ENCODE results near the gene TXNDC15.
"Not testable (repeated sequence)": the region's sequence is repeated elsewhere in the genome, so short reads cannot be mapped to it uniquely, and the experiment has no call there.

The TXNDC15 gene

DNA sequence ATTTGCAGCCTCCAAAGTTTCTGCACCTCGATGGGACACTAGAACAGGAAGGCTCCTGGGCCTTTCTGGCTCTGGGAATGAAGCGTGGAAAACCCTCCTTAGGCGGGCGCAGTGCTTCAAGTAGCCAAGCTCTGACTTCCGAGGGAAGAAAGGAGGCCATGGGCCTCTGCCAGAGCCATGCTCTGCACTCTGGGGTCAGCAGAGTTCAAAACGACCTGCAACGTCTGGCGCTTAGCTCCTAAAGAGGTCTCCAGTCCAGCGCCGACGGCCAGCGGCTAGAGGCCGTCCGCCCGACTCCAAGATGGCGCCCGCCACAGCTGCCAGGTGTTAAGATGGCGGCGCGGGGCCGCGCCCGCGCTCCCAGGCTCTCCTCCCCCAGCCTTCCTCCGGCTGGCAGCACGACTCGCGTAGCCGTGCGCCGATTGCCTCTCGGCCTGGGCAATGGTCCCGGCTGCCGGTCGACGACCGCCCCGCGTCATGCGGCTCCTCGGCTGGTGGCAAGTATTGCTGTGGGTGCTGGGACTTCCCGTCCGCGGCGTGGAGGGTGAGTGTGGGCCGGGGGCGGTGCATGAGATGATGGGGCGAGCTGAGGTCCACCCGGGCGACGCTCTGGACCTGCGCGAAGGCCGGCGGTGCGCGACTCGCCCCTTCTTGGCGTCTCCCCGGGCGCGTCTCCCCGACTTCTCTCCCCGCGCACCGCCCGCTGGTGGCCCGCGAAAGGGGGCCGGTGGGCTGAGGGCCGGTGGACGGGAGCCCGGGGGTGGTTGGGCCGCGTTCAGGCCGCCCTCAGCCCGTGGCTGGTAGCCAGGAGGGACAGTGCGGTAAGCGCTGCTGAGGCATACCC, at the start of gene TXNDC15:
TSS of gene TXNDC15 (plus strand) at position 385 of the 844 bp plus-strand sequence. CDS start at position 442, 57 bp downstream.
- peak; percentile 93 for DNase-seq

- no peak for DNase-seq
These were observed 49.5 kb upstream of the TXNDC15 start for GRCh38 chr5:134824681-134825080.

- no peak for DNase-seq
These were observed 49.0 kb upstream of the TXNDC15 start for GRCh38 chr5:134825212-134825611.

DNA sequence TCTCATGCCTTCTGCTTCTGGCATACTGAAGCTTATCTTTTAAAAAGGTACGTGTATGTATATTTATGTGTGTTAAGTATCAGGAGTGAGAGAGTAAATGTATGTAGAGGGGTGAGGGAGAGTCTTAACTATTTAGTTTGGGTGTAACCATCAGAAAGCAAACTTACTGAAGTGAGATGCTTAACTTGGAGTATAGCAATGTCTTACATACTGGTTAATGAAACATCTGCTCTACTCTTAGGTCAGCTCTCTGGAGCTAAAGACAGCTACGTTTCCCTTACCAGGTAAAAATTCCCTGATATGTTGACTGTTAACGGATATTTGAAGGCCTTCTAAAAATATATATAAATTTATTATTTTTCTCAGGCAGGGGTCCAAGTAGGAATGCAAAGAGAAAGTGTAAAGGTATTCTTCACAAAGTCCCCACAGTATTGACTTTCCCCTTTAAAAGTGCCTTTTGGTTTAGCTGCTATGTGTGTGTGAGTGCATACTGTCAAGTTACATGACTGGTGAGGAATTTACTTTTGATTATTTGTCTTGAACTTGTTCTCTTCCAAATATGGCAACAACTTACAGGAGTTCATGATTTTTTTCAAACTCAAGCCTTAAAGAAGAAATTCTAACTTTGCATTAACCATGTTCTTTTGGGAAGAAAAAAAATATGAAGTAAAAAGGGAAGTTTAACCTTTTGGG, 40.7 kb upstream of the TXNDC15 start:
- DNase-seq, result no peak

DNA sequence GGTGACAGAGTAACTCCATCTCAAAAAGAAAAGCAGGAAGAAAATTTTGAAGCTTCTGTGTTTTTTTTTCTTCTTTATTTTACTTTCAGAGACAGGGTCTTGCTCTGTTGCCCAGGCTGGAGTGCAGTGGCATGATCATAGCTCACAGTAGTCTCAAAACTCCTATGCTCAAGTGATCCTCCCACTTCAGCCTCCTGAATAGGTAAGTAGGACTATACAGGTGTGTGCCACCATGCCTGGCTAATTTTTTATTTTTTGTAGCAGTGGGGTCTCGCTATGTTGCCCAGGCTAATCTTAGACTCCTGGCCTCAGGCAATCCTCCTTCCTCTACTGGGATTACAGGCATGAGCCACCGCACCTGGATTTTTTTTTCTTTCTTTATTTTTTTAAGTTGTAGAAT, 38.5 kb upstream of the TXNDC15 start:
- DNase-seq, result no peak

GRCh38 chr5:134837530-134838181, 36.5 kb upstream of the TXNDC15 start:
- DNase-seq, result no peak

DNA sequence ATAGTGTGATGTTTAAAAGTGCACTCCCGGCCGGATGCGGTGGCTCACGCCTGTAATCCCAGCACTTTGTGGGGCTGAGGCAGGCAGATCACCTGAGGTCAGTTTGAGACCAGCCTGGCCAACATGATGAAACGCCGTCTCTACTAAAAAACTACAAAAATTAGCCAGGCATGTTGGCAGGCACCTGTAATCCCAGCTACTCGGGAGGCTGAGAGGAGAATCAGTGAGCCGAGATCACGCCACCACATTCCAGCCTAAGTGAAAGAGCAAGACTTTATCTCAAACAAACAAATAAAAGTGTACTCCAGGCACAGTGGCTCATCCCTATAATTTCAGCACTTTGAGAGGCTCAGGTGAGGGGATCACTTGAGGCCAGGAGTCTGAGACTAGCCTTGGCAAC, 35.8 kb upstream of the TXNDC15 start:
- not testable (repeated sequence) for DNase-seq

DNA sequence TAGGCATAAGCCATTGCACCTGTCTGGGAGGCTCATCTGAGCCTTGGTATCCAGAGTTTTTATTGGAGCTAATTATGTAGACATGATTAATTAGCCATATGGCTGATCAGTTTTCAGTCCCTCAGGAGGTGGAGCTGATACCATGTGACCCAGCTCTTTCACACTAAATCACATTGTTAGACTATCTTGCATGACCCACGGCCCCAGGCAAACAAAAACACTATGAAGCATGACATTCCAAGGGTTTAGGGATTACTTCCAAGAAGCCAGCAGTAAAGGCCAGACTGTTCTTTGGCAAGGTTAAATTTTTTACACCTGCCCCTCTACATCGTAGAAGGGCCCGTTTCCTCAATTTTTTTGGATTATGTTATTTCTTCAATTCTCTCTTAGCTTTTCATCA, 33.4 kb upstream of the TXNDC15 start:
- no peak for DNase-seq

DNA sequence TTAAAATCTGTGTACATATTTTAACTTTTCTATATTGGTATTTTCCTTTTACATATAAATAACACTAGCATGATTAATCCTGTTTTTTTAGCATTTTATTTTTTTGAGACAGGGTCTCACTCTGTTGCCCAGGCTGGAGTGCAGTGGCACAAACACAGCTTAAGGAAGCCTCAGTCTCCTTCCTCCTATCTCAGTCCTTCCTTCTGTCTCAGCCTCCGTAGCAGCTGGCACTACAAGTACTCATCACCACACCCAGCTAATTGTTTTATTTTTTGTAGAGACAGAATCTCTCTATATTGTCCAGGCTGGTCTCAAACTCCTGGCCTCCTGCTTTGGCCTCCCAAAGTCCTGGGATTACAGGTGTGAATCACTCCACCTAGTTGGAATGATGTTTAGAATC, 29.9 kb upstream of the TXNDC15 start:
- no peak for DNase-seq

GRCh38 chr5:134845335-134845851, 28.8 kb upstream of the TXNDC15 start:
- no peak for DNase-seq

- DNase-seq, result peak; percentile 98
These were observed 28.1 kb upstream of the TXNDC15 start, which contains the start of gene C5orf24 for GRCh38 chr5:134845852-134846640. Gene C5orf24 (plus strand): TSS chr5:134845968. CDS start chr5:134854901, 8,933 bp downstream.

DNA sequence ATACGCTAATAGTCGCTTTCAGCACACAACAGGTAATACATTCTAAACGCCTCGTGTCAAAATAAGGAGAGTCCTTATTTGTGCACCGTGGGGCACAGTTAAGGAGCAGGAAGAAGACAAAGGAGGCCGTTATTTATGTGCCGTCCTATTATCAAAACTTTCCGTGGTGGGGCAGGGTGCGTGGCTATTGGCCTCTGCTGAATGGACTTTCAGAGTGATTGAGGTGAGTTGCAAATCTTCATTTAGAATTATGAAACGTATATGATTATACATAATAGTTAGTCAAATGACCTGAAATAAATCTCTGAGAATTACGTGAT, 27.6 kb upstream of the TXNDC15 start:
- no peak for DNase-seq

- not testable (repeated sequence) for DNase-seq
These were observed 24.7 kb upstream of the TXNDC15 start for GRCh38 chr5:134849434-134849933.

GRCh38 chr5:134851307-134851923, 22.8 kb upstream of the TXNDC15 start:
- DNase-seq, result no peak

DNA sequence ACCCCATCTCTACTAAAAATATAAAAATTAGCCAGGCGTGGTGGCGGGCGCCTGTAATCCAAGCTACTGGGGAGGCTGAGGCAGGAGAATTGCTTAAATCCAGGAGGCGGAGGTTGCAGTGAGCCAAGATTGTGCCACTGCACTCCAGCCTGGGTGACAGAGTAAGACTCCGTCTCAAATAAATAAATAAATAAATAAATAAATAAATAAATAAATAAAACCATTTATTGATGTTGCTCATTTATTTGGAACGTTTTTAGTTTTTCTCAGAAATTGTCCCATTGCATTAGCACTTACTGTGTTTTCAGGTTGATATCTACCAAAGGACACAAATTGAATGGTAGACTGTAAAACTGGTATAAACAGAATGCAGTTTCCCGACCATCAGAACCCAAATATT, 17.7 kb upstream of the TXNDC15 start:
- DNase-seq, result not testable (repeated sequence)

- no peak for DNase-seq
These were observed 16.8 kb upstream of the TXNDC15 start for GRCh38 chr5:134857401-134857800.

DNA sequence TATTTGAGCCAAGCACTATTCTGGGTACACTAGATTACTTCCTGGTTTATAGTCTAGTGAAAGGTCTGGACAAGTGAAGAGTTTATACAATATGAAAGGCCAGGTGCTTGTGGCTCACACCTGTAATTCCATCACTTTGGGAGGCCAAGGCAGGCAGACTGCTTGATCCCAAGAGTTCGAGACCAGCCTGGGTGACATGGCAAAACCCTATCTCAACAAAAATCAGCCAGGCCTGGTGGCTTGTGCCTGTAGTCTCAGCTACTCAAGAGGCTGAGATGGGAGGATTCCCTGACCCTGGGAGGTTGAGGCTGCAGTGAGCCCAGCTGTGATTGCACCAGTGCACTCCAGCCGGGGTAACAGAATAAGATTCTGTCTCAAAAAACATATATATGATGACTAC, 9.5 kb upstream of the TXNDC15 start:
- DNase-seq, result no peak

DNA sequence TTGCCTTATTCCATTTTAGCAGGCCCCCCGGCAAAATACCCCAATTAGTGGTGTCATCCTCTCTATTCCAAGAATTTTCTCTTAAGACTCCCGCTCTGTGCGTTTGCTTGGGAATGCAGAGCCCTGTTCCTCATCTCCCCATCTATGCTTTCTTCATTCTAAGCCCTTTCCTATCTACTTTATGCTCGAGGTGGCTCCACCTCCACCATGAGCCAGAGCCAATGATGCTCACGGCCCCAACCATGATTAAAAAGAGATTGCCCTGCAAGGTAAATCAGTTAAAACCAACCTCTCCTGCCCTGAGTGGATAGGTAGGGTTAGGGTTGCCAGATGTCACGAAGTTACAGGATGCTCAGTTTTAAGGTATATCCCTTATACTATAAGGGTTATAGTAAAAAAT, 677 bp upstream of the TXNDC15 start:
- DNase-seq, result no peak

GRCh38 chr5:134874831-134875655, 872 bp downstream of the TXNDC15 start:
- DNase-seq, result peak; percentile 82

- no peak for DNase-seq
These were observed 3.0 kb downstream of the TXNDC15 start for GRCh38 chr5:134877159-134877558.

- no peak for DNase-seq
These were observed 4.2 kb downstream of the TXNDC15 start for GRCh38 chr5:134878403-134878802.
